ENCODE data around the gene JAK2.
"Not testable (repeated sequence)": the region's sequence is repeated elsewhere in the genome, so short reads cannot be mapped to it uniquely, and the experiment has no call there.

The JAK2 gene

DNA sequence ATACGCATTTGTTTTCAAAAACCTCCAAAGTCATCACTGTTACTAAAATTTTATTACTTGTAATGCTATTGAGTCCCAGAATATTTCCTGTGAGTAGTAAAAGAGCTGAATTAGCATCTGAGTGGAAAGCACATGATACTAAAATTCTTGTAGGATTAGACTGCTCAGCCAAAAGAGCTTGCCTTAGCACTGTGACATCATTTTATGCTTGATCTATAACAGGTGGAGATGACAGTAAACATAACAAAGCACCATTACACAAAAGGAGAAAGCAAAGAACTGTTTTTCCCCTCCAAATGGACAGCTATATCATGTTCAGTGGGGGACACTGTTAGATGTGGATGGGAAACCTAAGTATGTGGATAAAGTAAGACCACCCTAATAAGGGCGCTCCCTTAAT, 5.8 kb upstream of the JAK2 start:
- DNase-seq (ENCODE audit: insufficient read length, low spot score) (no peak), FAIRE-seq (no peak)

DNA sequence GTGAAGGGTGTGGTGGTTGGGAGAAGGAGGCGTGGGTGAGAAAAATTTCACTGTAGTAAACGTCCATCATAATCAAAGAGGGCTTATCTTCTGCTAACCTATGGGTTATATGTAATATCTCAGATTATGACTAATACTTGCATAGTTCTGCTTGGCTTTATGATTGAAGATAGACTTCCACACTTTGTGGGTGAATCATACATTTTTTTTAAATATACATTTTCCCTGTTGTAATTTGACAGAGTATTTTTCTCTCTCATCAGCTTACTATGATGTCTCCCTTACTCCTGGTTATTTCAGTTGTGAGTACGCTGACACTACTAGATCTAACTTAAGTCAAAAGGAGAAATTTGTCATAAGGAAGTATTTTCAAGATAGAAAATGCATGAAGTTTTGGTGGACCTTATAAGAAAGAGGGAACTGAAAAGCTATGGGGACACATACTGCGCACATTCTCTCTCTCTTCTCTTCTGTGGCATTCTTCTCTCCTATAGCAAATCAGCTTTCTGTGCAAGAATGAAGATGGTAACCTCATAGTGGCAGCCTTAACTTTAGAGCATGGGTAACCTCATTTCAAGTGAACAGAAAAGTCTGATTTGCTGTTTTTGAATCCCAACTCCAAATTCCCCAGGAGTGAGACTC, 4.9 kb upstream of the JAK2 start:
- DNase-seq (ENCODE audit: insufficient read length, low spot score) (no peak), FAIRE-seq (peak; percentile 82)

DNA sequence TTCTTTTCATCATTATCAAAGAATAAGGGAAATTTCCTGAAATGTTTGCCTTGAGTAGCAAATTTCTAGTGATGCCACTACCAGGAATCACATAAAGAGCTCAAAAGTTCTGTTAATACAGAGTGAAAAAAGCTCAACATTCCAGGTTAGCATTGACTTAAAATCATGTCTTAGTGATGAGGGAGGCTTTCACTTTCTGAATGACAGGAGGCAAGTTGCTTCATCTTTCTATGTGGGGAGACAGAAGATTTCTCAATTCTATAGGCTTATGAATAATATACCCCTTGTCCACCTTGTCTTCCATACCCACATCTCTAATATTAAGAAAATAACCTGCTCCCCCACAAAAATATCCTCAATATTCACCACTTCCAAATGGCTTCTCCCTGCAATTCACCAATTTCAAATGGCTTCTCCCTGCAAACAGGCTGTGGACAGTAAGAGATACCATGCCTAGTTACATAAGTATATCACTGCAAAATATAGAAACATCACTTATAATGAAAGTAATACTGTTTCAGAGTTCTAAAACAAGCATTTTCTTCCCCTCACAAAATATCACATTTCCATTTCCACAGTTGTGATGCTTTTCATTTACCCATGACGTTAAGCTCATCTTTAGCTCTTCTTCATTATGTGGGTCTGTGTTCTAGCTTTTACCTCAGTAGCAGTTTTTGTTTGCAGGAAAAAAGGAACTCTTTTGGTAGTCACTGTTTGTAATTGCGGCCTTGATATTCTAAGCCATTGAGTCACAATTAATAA, 2.2 kb upstream of the JAK2 start:
- DNase-seq (ENCODE audit: insufficient read length, low spot score) (no peak), FAIRE-seq (peak; percentile 80)

DNA sequence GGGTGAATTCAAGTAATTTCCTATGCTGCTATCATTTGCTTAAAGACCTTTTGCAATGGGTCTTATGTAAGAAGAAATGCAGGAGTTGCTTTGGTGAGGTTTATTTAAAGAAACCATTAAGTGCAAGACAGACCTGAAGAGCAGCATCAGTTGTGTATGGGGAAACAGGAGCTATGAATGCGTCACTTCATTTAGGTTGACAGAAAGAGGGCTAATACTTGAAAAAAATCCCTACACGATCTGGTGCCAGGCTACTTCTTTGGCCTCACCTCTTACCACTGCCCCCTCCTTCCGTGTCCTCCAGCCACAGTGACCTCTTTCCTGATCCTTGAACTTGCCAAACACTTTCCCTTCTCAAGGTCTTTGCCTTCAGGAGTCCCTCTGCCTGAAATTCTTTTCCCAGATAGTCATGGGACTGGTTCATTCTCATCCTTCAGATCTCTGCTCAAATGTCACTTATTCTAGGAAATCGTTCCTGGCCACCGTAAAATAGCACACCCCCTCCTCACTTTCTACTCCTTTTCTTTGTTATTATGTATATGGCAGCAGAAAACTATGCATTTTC, 1.4 kb upstream of the JAK2 start:
- FAIRE-seq: peak; percentile 75

DNA sequence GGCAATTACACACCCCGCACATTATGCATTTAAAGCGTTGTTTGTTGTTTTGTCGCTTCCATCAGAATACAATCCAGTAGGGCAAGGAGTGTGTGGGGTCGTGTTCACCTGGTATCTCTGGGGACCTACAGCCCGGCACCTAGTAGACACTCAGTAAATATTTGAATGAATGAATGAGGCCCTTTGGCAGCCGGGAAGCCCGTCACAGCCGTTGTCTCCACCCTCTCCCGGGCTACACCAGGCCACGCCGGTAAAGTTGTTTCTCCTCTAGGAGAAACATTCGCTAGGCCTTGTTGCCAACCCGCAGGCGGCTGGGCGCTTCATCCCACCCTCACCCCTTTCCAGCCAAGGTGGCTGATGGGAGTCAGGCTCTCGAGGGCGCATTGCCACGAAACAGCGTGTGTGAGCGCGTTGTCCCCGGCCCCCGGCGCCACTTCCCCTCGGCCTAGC, 876 bp upstream of the JAK2 start:
- FAIRE-seq: peak; percentile 78

More for the DNA sequence above, 1.4 kb upstream of the JAK2 start:
- DNase-seq (ENCODE audit: insufficient read length, low spot score): no peak

DNA sequence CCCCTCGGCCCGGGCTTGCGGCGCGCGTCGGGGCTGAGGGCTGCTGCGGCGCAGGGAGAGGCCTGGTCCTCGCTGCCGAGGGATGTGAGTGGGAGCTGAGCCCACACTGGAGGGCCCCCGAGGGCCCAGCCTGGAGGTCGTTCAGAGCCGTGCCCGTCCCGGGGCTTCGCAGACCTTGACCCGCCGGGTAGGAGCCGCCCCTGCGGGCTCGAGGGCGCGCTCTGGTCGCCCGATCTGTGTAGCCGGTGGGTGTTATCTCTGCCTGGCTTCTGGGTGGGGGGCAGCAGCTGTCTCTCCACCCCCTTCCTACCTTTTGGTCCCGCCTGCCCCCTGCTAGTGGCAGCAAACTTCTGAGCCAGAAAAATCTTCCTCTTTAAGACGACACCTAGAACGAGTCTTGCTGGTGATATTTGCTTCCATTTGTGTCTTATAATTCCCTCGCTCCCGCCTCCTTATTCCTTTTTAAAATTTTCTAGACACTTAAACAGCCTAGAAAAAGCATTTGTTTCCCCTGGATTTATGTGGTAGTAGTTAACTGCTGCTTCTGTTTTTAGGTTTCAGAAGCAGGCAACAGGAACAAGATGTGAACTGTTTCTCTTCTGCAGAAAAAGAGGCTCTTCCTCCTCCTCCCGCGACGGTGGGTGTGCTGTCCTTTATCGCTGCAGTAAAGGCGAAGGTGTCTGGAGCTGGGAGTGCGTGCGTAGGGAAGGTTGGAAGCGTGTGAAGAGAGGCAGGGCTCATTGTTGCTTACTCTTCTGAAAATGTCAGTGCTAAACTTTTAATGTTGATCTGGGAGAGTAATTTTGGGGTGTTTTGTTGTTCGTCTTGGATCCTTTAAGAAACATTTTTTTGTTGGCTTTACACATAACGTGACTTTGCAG, 554 bp downstream of the JAK2 start:
- DNase-seq (ENCODE audit: insufficient read length, low spot score) (no peak), FAIRE-seq (peak; percentile 98)

More for the DNA sequence above, 876 bp upstream of the JAK2 start:
- no peak for DNase-seq (ENCODE audit: insufficient read length, low spot score)

DNA sequence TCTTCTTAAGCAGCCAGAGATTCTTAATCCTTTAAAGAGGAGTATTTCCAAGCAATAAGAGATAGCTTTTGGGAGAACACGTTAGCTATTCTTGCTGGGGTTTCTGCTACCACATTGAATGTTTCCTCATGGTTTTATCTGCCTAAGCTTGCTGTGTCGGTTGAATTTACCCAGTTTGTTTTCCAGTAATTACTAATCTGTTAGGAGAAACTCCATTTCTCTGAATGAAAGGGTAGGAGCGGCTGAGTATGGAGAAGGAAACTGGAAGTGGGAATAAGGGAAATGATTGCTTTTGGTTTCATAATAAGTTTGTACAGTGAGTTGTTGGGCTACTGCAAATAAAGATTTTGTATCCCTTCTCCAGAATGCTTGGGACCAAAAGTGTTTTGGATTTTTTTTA, 1.2 kb downstream of the JAK2 start:
- FAIRE-seq: no peak
- no peak for DNase-seq (ENCODE audit: insufficient read length, low spot score)

DNA sequence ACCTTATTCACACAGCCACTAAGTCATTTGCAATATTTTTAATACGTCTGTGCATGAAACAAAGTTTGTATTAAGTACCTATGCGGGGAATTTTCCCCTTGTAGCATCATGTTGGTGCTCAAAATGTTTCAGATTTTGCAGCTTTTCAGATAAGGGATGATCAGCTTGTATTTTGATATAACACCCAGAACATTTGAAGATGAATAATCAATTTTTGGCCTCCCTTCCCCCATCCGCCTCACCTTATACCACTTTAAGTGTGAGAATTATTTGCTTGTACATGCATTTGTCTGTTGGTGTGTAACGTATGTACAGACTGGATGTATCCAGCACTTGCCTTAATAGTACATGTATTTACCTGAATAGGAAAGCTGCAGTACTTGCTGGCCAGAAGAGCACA, 1.7 kb downstream of the JAK2 start:
- FAIRE-seq: no peak

DNA sequence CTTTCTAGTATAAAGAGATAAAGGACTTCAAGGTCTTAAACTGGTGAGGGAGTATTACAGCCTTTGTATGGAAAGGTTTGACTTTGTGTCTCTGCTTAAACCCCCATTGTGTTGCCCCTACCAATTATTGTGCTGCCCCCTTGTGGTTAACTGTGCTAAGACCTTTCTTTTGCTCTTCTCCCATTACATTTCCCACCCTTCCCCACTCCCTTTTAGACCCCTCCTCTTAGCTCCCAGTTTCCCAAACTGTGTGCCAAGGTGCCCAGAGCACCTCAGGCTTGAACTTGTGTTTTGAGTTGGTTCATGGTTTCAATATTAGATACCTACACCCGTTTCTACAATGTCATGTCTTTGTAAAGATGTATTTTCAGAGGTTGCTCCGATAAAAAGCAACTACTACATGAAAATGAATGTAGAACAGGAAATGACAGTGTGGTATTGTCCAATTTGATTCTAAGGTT, 2.9 kb downstream of the JAK2 start:
- DNase-seq (ENCODE audit: insufficient read length, low spot score) (no peak), FAIRE-seq (peak; percentile 76)

More for the DNA sequence above, 1.7 kb downstream of the JAK2 start:
- DNase-seq (ENCODE audit: insufficient read length, low spot score): no peak

DNA sequence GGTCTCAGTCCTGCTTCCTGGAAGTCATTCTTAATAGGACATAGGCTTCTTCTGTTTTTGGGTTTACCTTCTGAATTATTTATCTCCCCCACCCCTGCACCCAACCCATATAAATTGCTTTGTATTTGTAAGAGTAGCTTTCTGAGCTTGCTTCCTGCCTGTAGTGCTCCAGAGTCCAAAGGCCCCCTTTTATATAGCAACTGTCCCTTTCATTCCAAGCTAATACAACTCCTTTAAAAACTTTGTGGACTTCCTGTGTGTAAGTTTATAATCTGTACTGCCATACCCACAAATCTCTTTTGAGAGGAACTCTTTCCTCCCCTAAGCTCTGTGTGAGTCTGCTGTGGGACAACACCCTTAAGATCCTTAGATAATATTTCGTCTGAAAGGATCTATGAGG, 7.8 kb downstream of the JAK2 start:
- DNase-seq (ENCODE audit: insufficient read length, low spot score) (no peak), FAIRE-seq (peak; percentile 39)

DNA sequence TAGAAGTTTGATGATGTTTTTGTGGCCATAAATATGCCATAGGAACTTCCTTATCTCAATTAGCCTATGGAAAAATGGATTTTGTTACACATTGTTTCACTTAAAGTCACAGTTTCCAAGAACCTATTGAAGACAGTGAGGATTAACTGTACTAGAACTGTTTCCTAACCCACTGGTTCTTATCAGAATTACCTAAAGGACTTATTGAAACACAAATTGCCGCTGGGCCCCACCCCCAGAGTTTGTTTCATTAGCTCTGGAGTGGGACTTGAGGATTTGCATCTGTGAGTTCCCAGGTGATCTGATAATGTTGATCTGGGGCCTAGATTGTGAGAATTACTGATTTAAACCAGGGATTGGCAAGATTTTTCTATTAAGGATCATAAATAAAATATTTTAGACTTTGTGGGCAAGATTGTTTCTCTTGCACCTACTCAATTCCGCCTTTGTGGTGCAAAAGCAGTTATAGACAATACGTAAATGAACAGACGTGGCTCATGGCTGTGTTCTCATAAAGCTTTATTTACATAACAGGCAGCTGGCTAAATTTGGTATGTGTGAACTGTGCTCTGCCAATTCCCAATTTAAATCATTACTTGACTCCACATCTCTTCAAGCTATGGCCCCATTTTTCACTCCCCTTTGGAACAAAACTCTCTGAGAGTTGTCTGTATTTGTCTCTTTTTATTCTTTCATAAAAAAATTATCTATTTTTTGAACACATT, 9.3 kb downstream of the JAK2 start:
- FAIRE-seq (peak; percentile 21), DNase-seq (ENCODE audit: insufficient read length, low spot score) (no peak)

DNA sequence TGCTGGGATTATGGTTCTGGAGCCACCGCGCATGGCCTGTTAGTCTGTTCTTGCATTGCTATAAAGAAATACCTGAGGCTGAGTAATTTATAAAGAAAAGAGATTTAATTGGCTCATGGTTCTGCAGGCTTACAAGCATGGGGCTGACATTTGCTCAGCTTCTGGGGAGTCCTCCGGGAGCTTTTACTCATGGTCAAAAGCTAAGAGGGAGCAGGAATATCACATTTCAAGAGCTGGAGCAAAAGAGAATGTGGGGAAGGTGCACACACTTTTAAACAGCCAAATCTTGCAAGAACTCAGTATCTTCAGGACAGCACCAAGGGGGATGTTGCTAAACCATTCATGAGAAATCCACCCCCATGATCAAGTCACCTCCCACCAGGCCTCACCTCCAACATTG, 12.1 kb downstream of the JAK2 start:
- DNase-seq (ENCODE audit: insufficient read length, low spot score): no peak
- FAIRE-seq: no peak

DNA sequence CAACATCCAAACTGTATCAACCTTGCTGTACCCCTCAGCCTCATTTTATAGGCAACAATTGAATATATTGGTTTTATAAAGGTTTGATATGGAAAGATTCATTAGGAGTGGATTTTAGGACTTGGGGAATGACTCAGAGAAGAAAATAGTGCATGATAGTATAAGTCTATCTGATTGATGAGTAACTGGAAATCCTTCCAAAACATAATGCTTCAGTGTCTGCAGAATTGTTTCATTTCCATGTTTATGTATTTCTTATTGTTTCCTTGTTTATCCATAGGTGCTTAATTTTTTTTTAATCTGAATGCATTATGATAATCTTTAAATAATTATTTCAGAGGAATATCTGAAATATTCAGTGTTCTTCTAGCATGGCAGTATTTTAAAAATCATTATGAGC, 12.6 kb downstream of the JAK2 start:
- no peak for FAIRE-seq
- no peak for DNase-seq (ENCODE audit: insufficient read length, low spot score)

DNA sequence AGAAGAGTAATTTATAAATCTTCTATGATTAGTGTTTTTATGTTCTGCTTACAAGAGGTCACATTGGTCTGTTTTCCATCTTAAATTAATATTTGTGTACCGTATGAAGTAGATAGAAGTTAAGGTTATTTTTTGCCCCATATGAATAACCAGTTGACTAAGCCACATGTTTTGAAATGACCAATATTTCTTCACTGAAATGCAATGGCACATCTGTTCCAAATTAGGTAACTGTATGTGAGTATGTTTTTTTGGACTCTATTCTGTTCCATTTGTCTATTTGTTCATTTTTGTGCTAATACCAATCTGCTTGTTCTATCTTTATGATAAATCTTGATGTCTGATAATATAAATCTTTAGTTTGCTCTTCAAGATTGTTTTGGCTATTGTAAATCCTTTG, 17.7 kb downstream of the JAK2 start:
- no peak for DNase-seq (ENCODE audit: insufficient read length, low spot score)
- peak; percentile 62 for FAIRE-seq

DNA sequence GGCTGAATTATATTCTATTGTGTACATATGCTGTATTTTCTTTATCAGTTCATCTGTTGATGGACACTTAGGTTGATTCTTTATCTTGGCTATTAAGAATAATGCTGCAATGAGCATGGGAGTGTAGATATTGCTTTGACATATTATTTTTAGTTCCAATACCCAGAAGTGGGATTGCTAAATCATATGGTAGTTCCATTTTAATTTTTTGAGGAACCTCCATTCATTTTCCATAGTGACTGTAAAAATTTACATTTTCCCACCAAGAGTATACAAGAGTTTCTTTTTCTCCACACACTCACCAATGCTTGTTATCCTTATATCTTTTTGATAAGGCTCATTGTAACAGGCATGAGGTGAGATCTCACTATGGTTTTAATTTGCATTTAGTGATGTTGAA, 19.4 kb downstream of the JAK2 start:
- DNase-seq (ENCODE audit: insufficient read length, low spot score): no peak
- FAIRE-seq: no peak

DNA sequence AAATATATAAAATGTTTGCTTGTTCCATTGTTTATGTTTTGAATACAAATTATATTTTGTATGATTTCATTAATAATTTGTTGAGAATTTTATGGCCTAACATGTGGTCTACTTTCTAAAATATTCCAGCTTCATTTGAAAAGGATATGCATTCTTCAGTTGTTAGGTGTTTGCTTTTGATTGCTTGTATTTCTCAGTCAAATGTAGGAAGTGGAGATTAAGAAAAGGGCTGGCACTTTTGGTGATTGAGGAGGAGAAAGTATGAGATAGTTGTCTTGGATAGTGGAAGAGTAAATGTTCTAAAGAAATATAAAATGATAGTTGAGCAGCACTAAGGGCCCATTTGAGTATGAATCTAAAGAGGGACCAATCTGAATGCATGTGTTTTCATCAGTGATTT, 23.1 kb downstream of the JAK2 start:
- DNase-seq (ENCODE audit: insufficient read length, low spot score) (no peak), FAIRE-seq (no peak)

DNA sequence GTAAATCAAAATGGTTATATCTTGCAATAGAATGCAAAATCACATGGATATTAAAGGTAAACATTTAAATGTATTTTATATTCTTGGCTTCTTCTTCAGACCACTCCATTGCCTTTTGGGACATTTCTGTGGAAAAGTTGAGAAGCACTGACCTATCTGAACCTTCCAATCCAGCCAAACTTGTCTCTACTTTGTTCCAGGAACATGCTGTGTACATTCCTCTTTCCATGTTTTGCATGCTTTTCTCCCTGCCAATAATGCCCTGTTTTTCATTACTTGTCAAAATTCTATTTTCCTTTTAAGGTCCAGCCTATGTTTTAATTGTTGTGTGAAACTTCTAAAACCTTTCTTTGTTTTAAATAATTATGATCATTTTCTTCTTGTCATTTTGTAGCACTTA, 28.3 kb downstream of the JAK2 start:
- no peak for DNase-seq (ENCODE audit: insufficient read length, low spot score)
- peak; percentile 40 for FAIRE-seq

DNA sequence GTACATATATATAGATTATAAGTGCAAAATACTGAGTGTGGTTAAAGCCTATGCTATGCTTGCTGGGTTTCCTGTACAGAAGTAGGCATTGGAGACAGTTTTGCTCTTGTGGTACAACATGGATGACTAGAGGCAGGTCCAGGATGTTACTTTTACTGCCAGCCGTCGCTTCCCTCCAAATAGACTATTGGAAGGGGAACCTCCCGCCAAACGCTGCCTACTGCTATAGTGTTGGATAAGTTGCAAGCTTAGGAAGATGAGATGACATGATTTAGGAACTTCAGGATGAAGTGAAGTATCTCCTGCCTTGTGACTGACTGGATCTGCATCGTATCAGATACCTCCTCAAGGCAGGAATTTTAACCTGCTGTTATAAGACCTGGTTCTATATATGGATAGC, 30.9 kb downstream of the JAK2 start:
- no peak for FAIRE-seq

DNA sequence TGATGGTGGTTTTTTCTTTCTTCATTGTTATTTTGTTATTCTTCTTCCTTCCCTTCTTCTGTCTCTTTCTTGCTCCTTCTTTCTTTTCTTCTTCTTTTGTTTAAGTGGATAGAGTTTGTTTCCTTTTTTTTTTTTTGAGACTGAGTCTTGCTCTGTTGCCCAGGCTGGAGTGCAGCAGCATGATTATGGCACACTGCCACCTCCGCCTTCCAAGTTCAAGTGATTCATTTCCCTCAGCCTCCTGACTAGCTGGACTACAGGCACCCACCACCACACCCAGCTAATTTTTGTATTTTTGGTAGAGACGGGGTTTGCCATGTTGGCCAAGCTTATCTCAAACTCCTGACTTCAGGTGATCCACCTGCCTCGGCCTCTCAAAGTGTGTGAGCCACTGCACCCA, 40.3 kb downstream of the JAK2 start:
- FAIRE-seq (no peak), DNase-seq (ENCODE audit: insufficient read length, low spot score) (no peak)

More for the DNA sequence above, 30.9 kb downstream of the JAK2 start:
- DNase-seq (ENCODE audit: insufficient read length, low spot score): no peak

DNA sequence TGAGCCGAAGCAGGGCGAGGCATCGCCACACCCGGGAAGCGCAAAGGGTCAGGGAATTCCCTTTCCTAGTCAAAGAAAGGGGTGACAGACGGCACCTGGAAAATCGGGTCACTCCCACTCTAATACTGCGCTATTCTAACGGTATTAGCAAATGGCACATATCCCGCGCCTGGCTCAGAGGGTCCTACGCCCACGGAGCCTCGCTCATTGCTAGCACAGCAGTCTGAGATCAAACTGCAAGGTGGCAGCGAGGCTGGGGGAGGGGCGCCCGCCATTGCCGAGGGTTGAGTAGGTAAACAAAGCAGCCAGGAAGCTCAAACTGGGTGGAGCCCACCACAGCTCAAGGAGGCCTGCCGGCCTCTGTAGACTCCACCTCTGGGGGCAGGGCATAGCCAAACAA, 46.9 kb downstream of the JAK2 start:
- FAIRE-seq; DNase-seq (ENCODE audit: insufficient read length, low spot score): not testable (repeated sequence)

All from GM19239 (cell line).